H1 (cell line): ENCODE data around the gene MAP4. TPM values are rescaled to one million over a fixed set of nuclear protein-coding genes. Genes with fewer than 3 reads are reported as not detected.

ENCODE experiments used
- ASH2L ChIP-seq: fragments of 200-600, 300-600 bp; sonication (generic); IDR thresholded peaks from one replicate; pipeline ENCODE4 v1.7.1; 2017; ENCODE audit warnings: low read length
- BRCA1 ChIP-seq: IDR thresholded peaks from 2 replicates; pipeline ENCODE4 v1.6.1; 2012; ENCODE audit warnings: low read depth, low read length, improper control_type of control experiment
- CBX5 ChIP-seq: fragments of 300-800, 300-1000 bp; sonication (generic); IDR thresholded peaks from 2 replicates; pipeline ENCODE4 v1.7.1; 2016; ENCODE audit warnings: antibody characterized with exemption, low read length, low read depth
- CHD2 ChIP-seq: IDR thresholded peaks from 2 replicates; pipeline ENCODE4 v1.6.1; 2012; ENCODE audit warnings: low read length, improper control_type of control experiment
- NANOG ChIP-seq: IDR thresholded peaks from 2 replicates; pipeline ENCODE4 v1.6.1; 2011; ENCODE audit warnings: low read length, low read depth, mild to moderate bottlenecking, inconsistent platforms; ENCODE audit not compliant: insufficient read depth, poor library complexity, severe bottlenecking
- TEAD4 ChIP-seq: IDR thresholded peaks from 2 replicates; pipeline ENCODE4 v1.6.1; 2012; ENCODE audit warnings: low read depth, low read length, inconsistent platforms, mixed read lengths
- polyA plus RNA-seq, 7 experiments: library from polyadenylated mRNA; depleted of rRNA in 3 of 7; stranded (reverse) in 5 of 7; unstranded in 2 of 7; fragments of >200 nt in 5 of 7; fragments of 200-250 nt in 2 of 7; gene quantifications; 1 replicate in 5 of 7; 2 replicates in 1 of 7; 4 replicates in 1 of 7; pipeline versions ENCODE4 v1.2.1 to v1.2.3, GENCODE V29; 2011 to 2013; ENCODE audit warnings: missing spikeins in 2 of 7, mixed read lengths in 2 of 7
- total RNA-seq: library from RNA; stranded (reverse); fragmentation: NEBNext Ultra II Directional; extraction: Animal tissue kit (Norgen Biotek cat#: 25700); gene quantifications from 2 replicates; pipeline ENCODE4 v1.2.1, GENCODE V29; 2021

Gene MAP4
- total and polyA plus RNA-seq, 2 of the 8 experiments (the other 6 are each of a cell fraction or from before 2014, with no cell fraction given) = 67.0 to 179 TPM

DNA sequence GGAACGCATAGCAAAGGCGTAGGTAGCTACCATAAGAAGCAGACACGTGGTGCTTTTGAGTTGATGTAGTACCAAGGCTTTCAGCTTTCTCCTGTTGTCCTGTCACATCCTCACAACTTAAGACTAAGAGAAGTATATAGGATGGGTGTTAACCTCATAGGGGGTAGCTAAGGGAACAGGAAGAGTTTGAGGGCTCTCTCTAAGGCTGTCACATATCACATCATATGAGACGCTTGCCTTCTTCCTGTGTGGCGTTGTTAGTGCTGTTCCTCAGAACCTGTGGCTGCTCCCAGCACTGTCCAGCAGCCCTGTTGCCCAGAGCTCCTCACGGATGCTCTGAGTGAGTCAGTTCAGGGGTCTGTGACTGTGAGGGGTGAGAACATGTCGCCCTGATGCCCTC, 198.6 kb downstream of the MAP4 start (continued):
- no peak for TF ChIP-seq CBX5
- no peak for TF ChIP-seq TEAD4
- TF ChIP-seq ASH2L = no peak
- no peak for TF ChIP-seq BRCA1
- no peak for TF ChIP-seq CHD2
- TF ChIP-seq NANOG = no peak
